HG03457 (cell line): Measurements from ENCODE around the gene RBMS1.
A peak's percentile ranks its signal among the peaks of the same experiment; 100 is the strongest.

Experiments
- ATAC-seq: cut with Tn5 transposase; IDR thresholded peaks from one replicate; pipeline ENCODE4 v1.9.1; 2021; ENCODE audit warnings: moderate number of reproducible peaks; ENCODE audit not compliant: unreplicated experiment

The RBMS1 gene, protein sequence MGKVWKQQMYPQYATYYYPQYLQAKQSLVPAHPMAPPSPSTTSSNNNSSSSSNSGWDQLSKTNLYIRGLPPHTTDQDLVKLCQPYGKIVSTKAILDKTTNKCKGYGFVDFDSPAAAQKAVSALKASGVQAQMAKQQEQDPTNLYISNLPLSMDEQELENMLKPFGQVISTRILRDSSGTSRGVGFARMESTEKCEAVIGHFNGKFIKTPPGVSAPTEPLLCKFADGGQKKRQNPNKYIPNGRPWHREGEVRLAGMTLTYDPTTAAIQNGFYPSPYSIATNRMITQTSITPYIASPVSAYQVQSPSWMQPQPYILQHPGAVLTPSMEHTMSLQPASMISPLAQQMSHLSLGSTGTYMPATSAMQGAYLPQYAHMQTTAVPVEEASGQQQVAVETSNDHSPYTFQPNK

GRCh38 chr2:160493227-160494028 lies at the start of gene RBMS1:
RBMS1 (minus strand) TSS chr2:160493807; CDS start chr2:160493363, 444 bp downstream.
- ATAC-seq, result no peak

DNA sequence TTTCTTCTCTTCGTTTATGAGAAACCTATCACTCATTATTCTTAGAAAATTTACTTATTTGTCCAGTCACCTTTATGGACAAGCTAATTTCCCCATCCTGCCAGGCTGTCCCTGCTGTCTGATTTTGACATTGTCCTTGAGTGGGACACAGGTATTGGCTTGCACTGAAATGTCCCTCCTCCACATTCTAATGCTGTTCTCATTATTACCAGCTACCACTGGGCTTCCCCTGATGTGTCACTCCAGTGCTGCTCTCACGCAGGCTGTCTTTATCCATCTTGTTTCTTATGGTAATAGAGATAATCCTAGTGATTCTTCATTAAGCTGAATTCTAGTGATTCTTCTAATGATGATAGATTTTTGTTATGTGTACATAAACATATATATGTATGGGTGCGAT lies 48.1 kb upstream of the RBMS1 start:
- no peak for ATAC-seq

DNA sequence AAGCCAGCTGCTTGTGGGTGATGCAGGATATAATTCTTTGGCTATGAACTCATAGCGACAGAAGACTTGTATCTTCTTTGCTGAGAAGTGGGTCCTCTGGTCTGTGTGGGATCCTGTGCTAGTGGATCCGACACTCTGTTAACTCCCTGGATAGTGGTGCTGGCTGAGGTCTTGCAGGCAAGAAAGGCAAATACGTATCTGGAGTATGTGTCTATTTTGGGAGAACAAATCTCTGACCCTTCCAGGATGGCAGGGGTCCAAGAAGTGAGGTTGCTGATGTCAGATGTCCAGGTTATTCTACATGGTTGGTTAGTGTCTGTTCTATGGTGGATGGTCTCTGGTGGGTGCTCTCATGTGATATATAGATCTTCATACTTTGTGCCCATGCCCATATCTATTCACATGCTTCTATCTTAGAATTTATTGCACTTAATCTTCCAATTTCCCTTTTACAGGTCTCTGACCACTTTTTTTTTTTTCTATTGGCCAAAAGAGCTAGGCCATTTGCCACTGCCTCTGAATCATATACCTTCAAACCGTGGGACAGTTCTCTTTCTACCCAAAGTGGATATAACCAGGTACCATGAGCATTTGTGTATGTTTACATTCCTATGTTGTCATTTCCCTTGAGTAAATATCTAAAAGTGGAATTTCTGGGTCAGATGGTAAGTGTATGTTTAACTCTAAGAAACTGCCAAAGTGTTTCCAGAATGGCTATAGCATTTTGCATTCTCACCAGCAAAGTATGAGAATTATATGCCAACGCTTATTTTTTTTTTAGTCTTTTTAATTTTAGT lies 45.1 kb upstream of the RBMS1 start:
- no peak for ATAC-seq

DNA sequence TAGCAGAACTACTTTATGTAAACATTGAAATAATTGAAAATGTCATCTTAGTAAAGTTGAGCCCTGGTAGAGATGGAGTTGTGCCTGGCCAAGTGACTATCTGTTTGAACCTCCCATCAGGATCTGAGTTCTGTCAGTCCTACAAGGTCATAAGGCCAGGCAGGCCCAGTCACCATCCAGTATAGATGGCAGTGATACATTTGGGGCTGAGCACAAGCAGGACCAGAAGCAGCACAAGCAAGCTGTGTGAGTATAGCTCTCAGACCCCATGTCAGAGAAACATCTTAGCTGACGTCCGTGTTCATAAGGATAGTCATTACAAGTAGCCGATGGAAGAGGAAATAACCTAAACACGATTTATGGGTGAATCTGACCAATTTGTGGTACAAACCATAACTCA lies 44.5 kb upstream of the RBMS1 start:
- ATAC-seq, result no peak

- no peak for ATAC-seq
These were observed 41.4 kb upstream of the RBMS1 start for GRCh38 chr2:160534996-160535395.

GRCh38 chr2:160534249-160534648 lies 40.6 kb upstream of the RBMS1 start:
- no peak for ATAC-seq

DNA sequence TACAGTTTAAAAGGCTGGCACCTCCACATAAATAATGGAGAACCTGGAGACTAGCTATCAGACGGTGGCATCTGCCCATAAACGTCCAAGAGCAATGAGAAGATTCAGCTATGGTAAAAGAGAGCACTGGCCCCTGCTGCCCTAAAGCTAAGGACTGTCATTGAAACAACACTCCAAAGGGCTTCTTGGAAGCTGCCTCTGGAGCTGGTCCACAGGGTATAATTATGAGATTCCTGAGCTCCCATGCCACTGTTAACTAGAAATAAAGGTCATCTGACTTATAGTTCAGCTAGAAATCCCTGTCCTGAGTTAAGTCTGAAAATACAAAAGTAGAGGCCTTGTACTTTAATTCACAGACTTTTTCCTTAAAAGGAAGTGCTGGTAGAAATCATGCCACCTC lies 39.9 kb upstream of the RBMS1 start:
- no peak for ATAC-seq

GRCh38 chr2:160532388-160532787 lies 38.8 kb upstream of the RBMS1 start:
- ATAC-seq, result no peak

GRCh38 chr2:160522951-160523710 lies 29.5 kb upstream of the RBMS1 start:
- no peak for ATAC-seq

DNA sequence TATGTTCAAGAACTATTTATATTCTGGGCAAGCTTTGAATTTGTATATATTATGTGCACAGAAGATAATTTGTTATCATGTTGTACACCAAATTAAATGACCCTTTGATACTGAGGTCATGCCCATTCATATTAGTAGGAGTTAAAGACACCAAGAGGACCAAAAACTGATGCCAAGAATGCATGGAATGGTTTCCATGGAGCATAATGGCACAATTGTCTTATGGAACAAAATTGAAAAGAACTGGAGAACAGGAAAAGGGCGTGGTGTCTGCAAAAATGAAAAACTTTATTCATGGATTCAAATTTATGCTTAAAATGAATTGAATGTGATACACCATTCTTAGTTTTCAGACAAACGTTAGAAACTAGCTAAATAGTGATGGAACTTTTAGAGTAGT lies 24.1 kb upstream of the RBMS1 start:
- no peak for ATAC-seq

- peak; percentile 72 for ATAC-seq
These were observed 23.1 kb upstream of the RBMS1 start for GRCh38 chr2:160516547-160517365.

DNA sequence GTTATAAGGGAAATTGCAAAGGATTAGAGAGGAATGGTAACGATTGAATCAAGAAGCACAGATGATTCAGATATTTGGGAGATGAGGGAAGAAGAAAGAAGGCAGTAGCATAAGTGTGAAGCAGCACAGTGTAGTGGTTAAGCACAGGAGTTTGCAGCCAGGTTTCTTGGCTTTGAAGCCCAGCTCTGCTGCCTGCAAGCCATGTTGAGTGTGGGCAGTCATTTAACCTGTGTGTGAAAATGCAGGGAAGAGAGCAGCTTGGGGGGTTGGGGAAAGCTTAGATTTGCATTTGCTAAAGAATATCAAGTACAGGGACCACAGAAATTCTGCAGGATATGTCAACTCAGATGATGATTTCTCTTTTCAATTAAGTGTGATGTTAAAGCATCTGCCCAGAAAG lies 21.5 kb upstream of the RBMS1 start:
- ATAC-seq, result no peak

GRCh38 chr2:160513120-160513519 lies 19.5 kb upstream of the RBMS1 start:
- ATAC-seq, result no peak

DNA sequence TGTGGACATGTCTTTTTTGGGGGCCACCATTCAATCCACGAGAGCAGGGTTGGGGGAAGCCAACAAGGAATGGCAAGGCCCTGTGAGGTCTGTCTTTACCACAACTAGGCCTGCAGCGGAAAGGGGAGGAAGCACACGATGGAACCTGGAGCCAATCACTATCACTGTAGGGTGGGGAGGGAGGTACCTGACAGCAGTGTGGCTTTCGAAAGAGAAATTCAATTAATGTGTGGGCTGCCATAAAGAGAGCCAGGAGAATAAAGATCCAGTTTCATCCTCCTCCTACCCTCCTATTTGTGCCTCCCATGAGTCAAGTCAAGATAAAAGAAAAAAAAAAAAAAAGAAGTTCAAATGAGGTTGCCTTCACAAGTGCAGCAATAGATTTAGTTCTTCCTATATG lies 18.9 kb upstream of the RBMS1 start:
- no peak for ATAC-seq

GRCh38 chr2:160510617-160511016 lies 17.0 kb upstream of the RBMS1 start:
- no peak for ATAC-seq

DNA sequence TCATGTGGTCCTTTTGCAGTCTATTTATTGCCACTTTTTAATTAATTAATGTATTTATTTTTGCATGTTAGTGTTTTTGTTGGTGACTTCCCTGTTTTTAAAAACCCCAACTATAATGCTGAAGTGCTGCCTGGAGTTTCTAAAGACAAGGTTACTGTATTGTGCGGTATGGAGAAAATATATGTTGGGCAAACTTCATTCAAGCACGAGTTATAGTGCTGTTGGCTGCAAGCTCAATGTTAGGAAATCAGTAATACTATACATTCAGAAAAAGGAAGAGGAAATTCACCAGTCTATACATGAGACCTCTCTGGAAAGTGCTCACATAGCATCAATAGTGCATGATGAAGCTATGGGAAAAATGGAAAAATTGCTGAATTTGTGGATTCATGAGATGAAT lies 15.4 kb upstream of the RBMS1 start:
- no peak for ATAC-seq

GRCh38 chr2:160507464-160507863 lies 13.9 kb upstream of the RBMS1 start:
- ATAC-seq, result no peak

GRCh38 chr2:160507046-160507407 lies 13.4 kb upstream of the RBMS1 start:
- ATAC-seq, result no peak

GRCh38 chr2:160506371-160507045 lies 12.9 kb upstream of the RBMS1 start:
- no peak for ATAC-seq
